ENCODE data around the gene COL9A3. TPM values are rescaled to one million over a fixed set of nuclear protein-coding genes. Genes with fewer than 3 reads are reported as not detected.

COL9A3 gene
- total RNA-seq, 1 donor from 2014 or later: 2.1 TPM

- Histone ChIP-seq H3K27ac (replicated peaks) (no peak overlapping the region), H3K9me3 (replicated peaks) (no peaks in the 10 kb centered on the region), H3K4me3 (no peak overlapping the region), H3K36me3 (no peaks in the 10 kb centered on the region), H3K4me1 (peaks cover 7% of the 10 kb centered on the region), H3K27me3 (ENCODE audit: low read depth) (peaks cover 5% of the 10 kb centered on the region)
- intact Hi-C loops (cut with micrococcal nuclease): no loop called here
- DNase-seq: no peak
- no peak for TF ChIP-seq CTCF (IDR thresholded peaks at IDR 0.05; ENCODE audit: borderline replicate concordance)
Observed at GRCh38 chr20:62827311-62828038, 10.6 kb downstream of the COL9A3 start.

DNA sequence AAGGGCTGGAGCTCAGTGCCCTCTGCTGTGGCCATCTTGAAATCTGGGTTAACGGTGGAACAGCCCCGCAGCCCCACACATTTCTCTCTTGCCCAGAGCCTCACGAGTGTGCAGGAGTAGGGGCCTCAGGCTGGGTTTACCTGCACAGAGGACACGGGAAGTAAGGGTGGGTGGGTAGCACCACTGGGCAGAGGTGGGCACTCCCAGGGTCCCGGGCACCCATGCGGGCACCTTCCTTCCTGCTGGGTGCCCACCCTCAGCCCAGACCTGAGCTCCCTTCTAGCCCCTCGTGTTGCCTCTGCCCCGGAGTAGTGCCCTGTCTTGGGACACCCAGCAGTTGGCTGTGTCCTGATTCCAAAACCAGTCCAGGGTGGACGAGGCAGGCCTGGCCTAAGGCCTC, 11.2 kb downstream of the COL9A3 start:
- H3K9me3 ChIP-seq (replicated peaks): no peaks in the 10 kb centered on the region
- intact Hi-C loops (cut with micrococcal nuclease): no loop called here
- peaks cover 7% of the 10 kb centered on the region for H3K4me1 ChIP-seq
- H3K27me3 ChIP-seq (ENCODE audit: low read depth): peaks cover 5% of the 10 kb centered on the region
- TF ChIP-seq CTCF (IDR thresholded peaks at IDR 0.05; ENCODE audit: borderline replicate concordance): no peak
- no peaks in the 10 kb centered on the region for H3K36me3 ChIP-seq
- DNase-seq: no peak
- H3K4me3 ChIP-seq: no peak overlapping the region
- no peak overlapping the region for H3K27ac ChIP-seq (replicated peaks)

- DNase-seq: no peak
- no peaks in the 10 kb centered on the region for H3K36me3 ChIP-seq
- intact Hi-C loops (cut with micrococcal nuclease): no loop called here
- H3K9me3 ChIP-seq (replicated peaks): no peaks in the 10 kb centered on the region
- TF ChIP-seq CTCF (IDR thresholded peaks at IDR 0.05; ENCODE audit: borderline replicate concordance): no peak
- no peak overlapping the region for H3K27ac ChIP-seq (replicated peaks)
- peaks cover 5% of the 10 kb centered on the region for H3K27me3 ChIP-seq (ENCODE audit: low read depth)
- H3K4me1 ChIP-seq: peaks cover 7% of the 10 kb centered on the region
- no peak overlapping the region for H3K4me3 ChIP-seq
Observed at GRCh38 chr20:62828511-62829230, 11.8 kb downstream of the COL9A3 start.

GRCh38 chr20:62829231-62830230, 12.7 kb downstream of the COL9A3 start:
- Histone ChIP-seq H3K36me3 (no peaks in the 10 kb centered on the region), H3K9me3 (replicated peaks) (no peaks in the 10 kb centered on the region), H3K27me3 (ENCODE audit: low read depth) (peaks cover 9% of the 10 kb centered on the region), H3K4me1 (peaks cover 3% of the 10 kb centered on the region), H3K27ac (replicated peaks) (no peak overlapping the region), H3K4me3 (no peak overlapping the region)
- intact Hi-C loops (cut with micrococcal nuclease): no loop called here
- TF ChIP-seq CTCF (IDR thresholded peaks at IDR 0.05; ENCODE audit: borderline replicate concordance): no peak
- no peak for DNase-seq

GRCh38 chr20:62830251-62830650, 13.4 kb downstream of the COL9A3 start:
- no peaks in the 10 kb centered on the region for H3K9me3 ChIP-seq (replicated peaks)
- TF ChIP-seq CTCF (IDR thresholded peaks at IDR 0.05; ENCODE audit: borderline replicate concordance): no peak
- DNase-seq: no peak
- H3K27me3 ChIP-seq (ENCODE audit: low read depth): peaks cover 16% of the 10 kb centered on the region
- no peaks in the 10 kb centered on the region for H3K4me1 ChIP-seq
- H3K4me3 ChIP-seq: no peak overlapping the region
- H3K27ac ChIP-seq (replicated peaks): no peak overlapping the region
- intact Hi-C loops (cut with micrococcal nuclease): no loop called here
- H3K36me3 ChIP-seq: no peaks in the 10 kb centered on the region

Measured in left ventricle myocardium inferior (tissue), 1 donor.